Ovary (tissue), 9 donors: ENCODE measurements around the gene ITFG1. TPM values are rescaled to one million over a fixed set of nuclear protein-coding genes. Genes with fewer than 3 reads are reported as not detected.

ENCODE experiments used
- DNase-seq, 5 donors: peaks; one replicate each; pipeline ENCODE4 v3.0.0-alpha.2; 2019 to 2020
- H3K27ac ChIP-seq, 2 donors: fragments of 200-600 bp; one replicate each; pipeline versions ENCODE4 v1.5.1 to v1.8.0; 2019 to 2022
- H3K27me3 ChIP-seq: fragments of 200-600 bp; one replicate; pipeline ENCODE4 v1.8.0; 2022
- H3K36me3 ChIP-seq: fragments of 200-600 bp; sonication (generic); one replicate; pipeline ENCODE4 v1.5.1; 2019
- H3K4me1 ChIP-seq: one replicate; pipeline ENCODE4 v1.8.1; 2013; ENCODE audit warnings: mild to moderate bottlenecking, moderate library complexity; ENCODE audit not compliant: insufficient read depth
- H3K4me3 ChIP-seq: fragments of 200-600 bp; sonication (generic); one replicate; pipeline ENCODE4 v1.5.1; 2017
- H3K9me3 ChIP-seq, 2 donors: fragments of 200-600 bp in 1 of 2; sonication (generic) in 1 of 2; one replicate each; pipeline versions ENCODE4 v1.5.1 to v1.8.1; 2013 to 2019; ENCODE audit warnings: mild to moderate bottlenecking in 1 of 2, moderate library complexity in 1 of 2
- EP300 ChIP-seq: sonication (generic); formaldehyde crosslinking; IDR thresholded peaks from one replicate; pipeline ENCODE4 v1.6.1; 2017; ENCODE audit warnings: antibody characterized with exemption
- POLR2A ChIP-seq: fragments of 450-650 bp; IDR thresholded peaks from one replicate; pipeline ENCODE4 v1.6.1; 2017; ENCODE audit warnings: antibody characterized with exemption, mild to moderate bottlenecking, moderate library complexity
- WGBS, 3 donors: extraction: QIAGEN DNeasy Blood & Tissue Kit in 1 of 3; methylation state at CpG; one replicate each; pipeline versions ENCODE4 v1.1.5 to v1.1.7; 2013 to 2017; 5-methylcytosine and 5-hydroxymethylcytosine counted together
- intact Hi-C, 4 donors: fragments of 100-400 bp; cut with DNase I; formaldehyde crosslinking; loops; one replicate each; pipeline versions ENCODE4 v1.11.0 to v1.15.1; 2022 to 2023
- polyA plus RNA-seq, 2 donors: library from polyadenylated mRNA; stranded (reverse); fragments of 200-250 nt in 1 of 2; fragments of 350-450 nt in 1 of 2; fragmentation: Illumina TruSeq in 1 of 2; extraction: RNeasy Lipid Tissue Mini Kit (QIAGEN cat#74804) in 1 of 2; gene quantifications; one replicate each; pipeline ENCODE4 v1.2.3, GENCODE V29; 2013 to 2014
- total RNA-seq, 7 donors: library from RNA; depleted of rRNA in 2 of 7; stranded (reverse); fragments of >200 nt in 2 of 7; fragmentation: NEBNext Ultra II Directional in 3 of 7; extraction: Animal tissue kit (Norgen Biotek cat#: 25700) in 3 of 7; gene quantifications; one replicate each; pipeline versions ENCODE4 v1.1.0 to v1.2.4, GENCODE V29; 2016 to 2023
- TF ChIP-seq, protein P1 (sequence below), 3 donors: fragments of 450-650 bp in 2 of 3; fragments of 200-600 bp in 1 of 3; IDR thresholded peaks; one replicate each; pipeline versions ENCODE4 v1.5.1 to v1.8.0; 2016 to 2022; ENCODE audit warnings: antibody characterized with exemption in 3 of 3, mild to moderate bottlenecking in 1 of 3
- donor health status: DM: no; HTN: no; CAD: no; lungs with moderate emphysema.
- donor health status: DM: no; HTN: no; CAD: no.
- donor health status: Bipolar disorder and iron deficiency.
- donor health status: DM: yes; HTN: yes; CAD: no.
- donor health status: DM: no; HTN: no; CAD: no.
- donor health status: DM: yes; HTN: yes; CAD: no.

ITFG1 gene
- total and polyA plus RNA-seq, 9 donors: 34.4 to 123 (median 40.2) TPM

DNA sequence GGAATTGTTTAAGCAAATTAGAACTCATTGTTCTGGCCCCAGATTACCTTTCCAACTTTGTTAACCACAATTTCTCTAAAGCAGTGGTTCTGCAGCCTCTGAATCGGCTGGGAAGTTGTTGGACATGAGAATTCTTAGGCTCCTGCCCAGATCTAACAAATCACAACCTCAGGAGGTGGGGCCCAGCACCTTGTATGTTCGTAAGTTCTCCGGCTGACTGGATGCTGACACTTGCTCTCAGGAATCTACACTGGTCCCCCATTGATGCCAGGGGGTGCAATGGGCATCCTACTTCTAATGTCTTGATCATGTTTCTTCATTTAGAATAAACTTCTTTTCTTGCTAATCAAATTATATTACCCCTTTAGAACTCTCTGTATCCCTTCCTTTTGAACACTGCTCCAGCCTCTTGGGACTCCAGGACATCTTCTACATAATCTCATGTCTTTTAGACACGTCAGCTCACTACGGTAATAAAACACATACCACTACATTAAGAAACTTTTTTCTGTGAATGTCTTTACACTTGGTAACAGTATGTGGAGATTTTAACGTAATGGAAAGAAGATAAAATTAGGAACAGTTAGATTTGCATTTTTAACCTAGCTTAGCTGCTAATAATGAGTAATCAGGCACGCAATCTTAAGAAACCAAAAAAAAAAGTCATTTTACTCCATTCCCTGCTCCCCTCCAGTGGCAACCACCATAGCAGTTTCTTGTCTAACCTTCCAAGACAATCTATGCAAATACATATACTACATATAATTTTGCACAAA lies 143.2 kb downstream of the ITFG1 start:
- no peak for DNase-seq
- Histone ChIP-seq H3K36me3 (no peaks in the 10 kb centered on the region), H3K4me3 (no peak overlapping the region), H3K27me3 (no peaks in the 10 kb centered on the region), H3K9me3 (no peaks in the 10 kb centered on the region), H3K4me1 (no peaks in the 10 kb centered on the region), H3K27ac (no peak overlapping the region)
- WGBS, 3 donors: 63 to 83% (median 79%) methylated on average over 7 of the region's 7 CpGs
- intact Hi-C loops: no loop called here
- TF ChIP-seq, protein P1, sequence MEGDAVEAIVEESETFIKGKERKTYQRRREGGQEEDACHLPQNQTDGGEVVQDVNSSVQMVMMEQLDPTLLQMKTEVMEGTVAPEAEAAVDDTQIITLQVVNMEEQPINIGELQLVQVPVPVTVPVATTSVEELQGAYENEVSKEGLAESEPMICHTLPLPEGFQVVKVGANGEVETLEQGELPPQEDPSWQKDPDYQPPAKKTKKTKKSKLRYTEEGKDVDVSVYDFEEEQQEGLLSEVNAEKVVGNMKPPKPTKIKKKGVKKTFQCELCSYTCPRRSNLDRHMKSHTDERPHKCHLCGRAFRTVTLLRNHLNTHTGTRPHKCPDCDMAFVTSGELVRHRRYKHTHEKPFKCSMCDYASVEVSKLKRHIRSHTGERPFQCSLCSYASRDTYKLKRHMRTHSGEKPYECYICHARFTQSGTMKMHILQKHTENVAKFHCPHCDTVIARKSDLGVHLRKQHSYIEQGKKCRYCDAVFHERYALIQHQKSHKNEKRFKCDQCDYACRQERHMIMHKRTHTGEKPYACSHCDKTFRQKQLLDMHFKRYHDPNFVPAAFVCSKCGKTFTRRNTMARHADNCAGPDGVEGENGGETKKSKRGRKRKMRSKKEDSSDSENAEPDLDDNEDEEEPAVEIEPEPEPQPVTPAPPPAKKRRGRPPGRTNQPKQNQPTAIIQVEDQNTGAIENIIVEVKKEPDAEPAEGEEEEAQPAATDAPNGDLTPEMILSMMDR (IDR thresholded peaks at IDR 0.05): no peak
- TF ChIP-seq POLR2A (no peak), EP300 (no peak)

DNA sequence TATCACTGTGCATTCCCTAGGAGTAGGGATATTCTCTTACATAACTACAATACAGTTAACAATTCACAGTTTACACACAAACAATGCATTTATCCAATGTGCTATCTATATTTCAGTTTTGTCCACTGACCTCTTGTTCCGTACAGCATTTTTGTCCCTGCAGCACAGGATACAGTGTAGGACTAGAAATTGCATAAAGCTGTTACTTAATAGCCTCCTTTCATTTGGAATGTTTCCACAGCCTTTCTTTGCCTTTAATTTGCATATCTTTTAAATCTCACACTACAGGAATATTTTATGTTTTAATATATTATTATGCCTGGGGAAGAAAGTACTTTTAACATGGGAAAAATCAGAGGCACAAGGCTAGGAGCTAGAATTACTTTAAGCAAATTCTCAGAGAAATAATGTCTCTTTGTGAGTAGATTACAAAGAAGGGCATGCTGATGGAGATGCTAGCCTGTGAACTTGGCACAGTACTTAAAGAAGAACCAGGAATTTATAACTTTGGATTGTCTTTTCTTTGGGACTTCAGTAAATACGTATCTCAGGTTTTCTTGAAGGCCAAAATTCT lies 144.3 kb downstream of the ITFG1 start:
- WGBS, 3 donors: 48 to 61% (median 55%) methylated on average over 2 of the region's 2 CpGs
- intact Hi-C loops: no loop called here
- TF ChIP-seq, protein P1 (IDR thresholded peaks at IDR 0.05): no peak
- TF ChIP-seq EP300: no peak

DNA sequence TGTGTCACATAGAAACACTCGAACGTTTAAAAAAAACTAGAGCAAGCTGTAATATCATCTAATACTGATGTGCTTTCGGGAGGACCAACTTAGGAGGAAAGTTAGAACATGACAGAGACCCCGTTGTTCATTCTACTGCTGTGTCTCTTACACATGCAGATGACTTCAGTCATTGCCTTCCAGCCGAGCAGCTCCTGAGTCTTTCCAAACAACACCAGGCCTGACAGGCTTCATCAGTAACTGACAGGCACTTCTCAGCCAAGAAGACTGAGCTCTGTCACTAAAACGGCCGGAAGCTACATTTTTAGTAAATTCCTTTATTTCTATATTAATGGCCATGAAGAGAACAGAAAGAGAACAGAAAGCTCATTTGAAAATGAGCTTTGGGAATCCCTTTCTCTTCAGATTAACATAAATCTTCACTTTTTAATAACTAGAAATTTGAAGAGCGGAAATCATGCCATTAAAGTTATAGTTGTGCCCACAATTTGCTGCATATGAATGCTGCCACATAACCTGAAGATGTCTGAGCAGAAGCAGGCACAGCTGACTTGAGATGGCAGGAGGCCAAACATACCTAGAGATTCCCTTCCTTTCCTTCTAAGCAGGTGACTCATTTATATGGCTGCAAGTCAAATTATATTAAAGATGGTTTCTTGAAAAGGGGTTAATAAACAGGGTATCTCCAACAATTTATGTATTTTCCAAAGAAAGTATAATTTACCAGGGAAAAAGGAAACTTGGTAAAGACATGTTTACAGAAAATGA lies 148.9 kb downstream of the ITFG1 start:
- no peaks in the 10 kb centered on the region for H3K27me3 ChIP-seq
- 80 to 84% (median 81%) methylated on average over 8 of the region's 8 CpGs for WGBS, 3 donors
- no peaks in the 10 kb centered on the region for H3K4me1 ChIP-seq
- no peak for DNase-seq
- no peaks in the 10 kb centered on the region for H3K9me3 ChIP-seq
- H3K27ac ChIP-seq: no peak overlapping the region
- TF ChIP-seq POLR2A (no peak), EP300 (no peak)
- TF ChIP-seq, protein P1 (IDR thresholded peaks at IDR 0.05): no peak
- intact Hi-C loops: no loop called here
- no peaks in the 10 kb centered on the region for H3K36me3 ChIP-seq
- H3K4me3 ChIP-seq: no peak overlapping the region

More for the DNA sequence above, 144.3 kb downstream of the ITFG1 start:
- Histone ChIP-seq H3K36me3 (no peaks in the 10 kb centered on the region), H3K27me3 (no peaks in the 10 kb centered on the region), H3K4me3 (no peak overlapping the region), H3K9me3 (no peaks in the 10 kb centered on the region), H3K4me1 (no peaks in the 10 kb centered on the region), H3K27ac (no peak overlapping the region)
- no peak for DNase-seq

DNA sequence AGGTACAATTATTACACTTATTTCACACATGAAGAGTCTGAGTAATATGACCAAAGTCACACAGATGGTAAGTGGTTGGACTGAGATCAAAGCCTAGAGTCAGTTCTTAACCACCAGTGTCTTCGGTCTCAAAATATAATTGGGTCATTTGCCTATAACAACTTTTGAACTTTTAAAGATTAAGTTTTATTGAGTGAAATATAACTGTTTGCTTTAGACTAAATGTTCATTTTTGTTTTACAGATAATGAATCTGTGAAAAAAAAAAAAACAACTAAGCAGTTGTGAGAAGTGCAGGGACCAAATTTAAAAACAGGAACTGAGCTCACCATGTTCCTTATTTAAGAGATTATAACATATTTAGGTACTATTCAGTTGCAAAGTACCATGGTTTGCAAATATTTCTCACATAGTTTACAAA lies 150.1 kb downstream of the ITFG1 start:
- Histone ChIP-seq H3K4me1 (no peaks in the 10 kb centered on the region), H3K9me3 (no peaks in the 10 kb centered on the region), H3K4me3 (no peak overlapping the region), H3K27me3 (no peaks in the 10 kb centered on the region), H3K27ac (no peak overlapping the region), H3K36me3 (no peaks in the 10 kb centered on the region)
- TF ChIP-seq, protein P1 (IDR thresholded peaks at IDR 0.05): no peak
- TF ChIP-seq POLR2A (no peak), EP300 (no peak)
- 58 to 72% (median 60%) methylated on average over 1 of the region's 1 CpG for WGBS, 3 donors
- DNase-seq: no peak
- intact Hi-C loops: no loop called here
